SU-DHL-6 (cell line): ENCODE results near the gene TCEA3.

Experiments
- H2AFZ ChIP-seq: fragments of 200-600 bp; sonication (generic); 2 replicates; pipeline ENCODE4 v1.6.1; 2014; ENCODE audit warnings: low read depth, mild to moderate bottlenecking, moderate library complexity, mixed read lengths, antibody characterized with exemption, low read length; ENCODE audit not compliant: severe bottlenecking
- H3F3A ChIP-seq: fragments of 200-600 bp; shearing (Covaris generic); 2 replicates; pipeline ENCODE4 v1.6.0; 2016; ENCODE audit warnings: antibody characterized with exemption, mild to moderate bottlenecking; ENCODE audit not compliant: insufficient read depth
- H3K27ac ChIP-seq: fragments of 200-600 bp; sonication (generic); 2 replicates; pipeline ENCODE4 v1.5.1; 2016; ENCODE audit warnings: low read depth, mild to moderate bottlenecking, low read length, moderate library complexity, mixed read lengths
- H3K27me3 ChIP-seq: fragments of 200-600 bp; sonication (generic), shearing (Covaris generic); 2 replicates; pipeline ENCODE4 v1.6.0; 2014; ENCODE audit warnings: mild to moderate bottlenecking, low read length
- H3K36me3 ChIP-seq: fragments of 200-600 bp; sonication (generic); 2 replicates; pipeline ENCODE4 v1.6.1; 2014; ENCODE audit warnings: mild to moderate bottlenecking, low read length, mixed read lengths
- H3K4me2 ChIP-seq: fragments of 300-600, 200-600 bp; shearing (Covaris generic), sonication (generic); 2 replicates; pipeline ENCODE4 v1.6.0; 2014; ENCODE audit warnings: low read length, low read depth, mild to moderate bottlenecking; ENCODE audit not compliant: poor library complexity, severe bottlenecking
- H3K4me3 ChIP-seq: fragments of 200-600 bp; sonication (generic); 2 replicates; pipeline ENCODE4 v1.5.1; 2014; ENCODE audit warnings: antibody characterized with exemption, low read length, mild to moderate bottlenecking, mixed read lengths; ENCODE audit not compliant: insufficient read depth, poor library complexity, severe bottlenecking
- H3K79me2 ChIP-seq: fragments of 200-600 bp; sonication (generic); 2 replicates; pipeline ENCODE4 v1.6.1; 2014; ENCODE audit warnings: mild to moderate bottlenecking, low read length, moderate library complexity; ENCODE audit not compliant: insufficient read depth
- H3K9ac ChIP-seq: fragments of 200-600 bp; sonication (generic); 2 replicates; pipeline ENCODE4 v1.7.0; 2014; ENCODE audit warnings: mild to moderate bottlenecking, low read length
- H3K9me2 ChIP-seq: fragments of 200-600 bp; sonication (generic); replicated peaks from 2 replicates; pipeline ENCODE4 v1.6.1; 2014; ENCODE audit warnings: low read length; ENCODE audit not compliant: insufficient read depth
- H3K9me3 ChIP-seq: fragments of 200-600 bp; sonication (generic); 2 replicates; pipeline ENCODE4 v1.6.1; 2014; ENCODE audit warnings: low read length, mixed read lengths; ENCODE audit not compliant: insufficient read depth
- H4K20me1 ChIP-seq: fragments of 200-600 bp; sonication (generic); 2 replicates; pipeline ENCODE4 v1.6.1; 2014; ENCODE audit warnings: low read depth, mild to moderate bottlenecking, antibody characterized with exemption, low read length, moderate library complexity, mixed read lengths
- EZH2phosphoT487 ChIP-seq: fragments of 200-600 bp; sonication (generic), shearing (Covaris generic); conservative IDR thresholded peaks from 2 replicates; pipeline ENCODE4 v1.6.1; 2018; ENCODE audit warnings: mild to moderate bottlenecking, antibody characterized with exemption, low read length, moderate library complexity, mixed read lengths
- TF ChIP-seq, protein P1 (sequence below): fragments of 200-600 bp; sonication (generic); IDR thresholded peaks from one replicate; pipeline ENCODE4 v1.5.1; 2017; ENCODE audit warnings: antibody characterized with exemption, mild to moderate bottlenecking, low read length, moderate library complexity; ENCODE audit not compliant: insufficient read depth, poor library complexity, severe bottlenecking

TCEA3 gene

DNA sequence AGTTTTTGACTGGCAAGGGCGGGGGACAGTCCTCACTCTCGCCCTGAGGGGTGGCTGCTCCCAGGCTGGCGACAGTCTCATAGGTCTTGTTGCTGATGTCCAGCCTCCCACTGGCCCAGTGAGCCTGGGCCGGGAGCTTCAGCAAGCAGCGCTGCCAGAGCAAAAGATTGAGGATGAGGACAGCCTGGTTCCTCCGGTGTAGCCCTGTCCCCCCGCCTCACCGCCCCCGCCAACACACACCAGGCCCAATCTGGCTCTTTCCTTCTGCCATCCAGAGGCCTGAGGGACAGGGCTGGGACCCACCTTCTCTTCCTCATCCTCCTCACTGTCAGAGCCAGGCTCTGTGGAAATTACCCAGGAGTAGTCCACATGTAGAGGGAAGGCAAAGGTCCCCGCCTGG, 8.6 kb upstream of the TCEA3 start:
- no peaks in the 10 kb centered on the region for H4K20me1 ChIP-seq
- H3K9ac ChIP-seq: no peak overlapping the region
- no peak overlapping the region for H3K4me2 ChIP-seq
- H3K79me2 ChIP-seq: no peaks in the 10 kb centered on the region
- no peaks in the 10 kb centered on the region for H3K9me3 ChIP-seq
- H2AFZ ChIP-seq: no peak overlapping the region
- H3K27me3 ChIP-seq: no peaks in the 10 kb centered on the region
- no peak overlapping the region for H3K27ac ChIP-seq
- TF ChIP-seq, protein P1, sequence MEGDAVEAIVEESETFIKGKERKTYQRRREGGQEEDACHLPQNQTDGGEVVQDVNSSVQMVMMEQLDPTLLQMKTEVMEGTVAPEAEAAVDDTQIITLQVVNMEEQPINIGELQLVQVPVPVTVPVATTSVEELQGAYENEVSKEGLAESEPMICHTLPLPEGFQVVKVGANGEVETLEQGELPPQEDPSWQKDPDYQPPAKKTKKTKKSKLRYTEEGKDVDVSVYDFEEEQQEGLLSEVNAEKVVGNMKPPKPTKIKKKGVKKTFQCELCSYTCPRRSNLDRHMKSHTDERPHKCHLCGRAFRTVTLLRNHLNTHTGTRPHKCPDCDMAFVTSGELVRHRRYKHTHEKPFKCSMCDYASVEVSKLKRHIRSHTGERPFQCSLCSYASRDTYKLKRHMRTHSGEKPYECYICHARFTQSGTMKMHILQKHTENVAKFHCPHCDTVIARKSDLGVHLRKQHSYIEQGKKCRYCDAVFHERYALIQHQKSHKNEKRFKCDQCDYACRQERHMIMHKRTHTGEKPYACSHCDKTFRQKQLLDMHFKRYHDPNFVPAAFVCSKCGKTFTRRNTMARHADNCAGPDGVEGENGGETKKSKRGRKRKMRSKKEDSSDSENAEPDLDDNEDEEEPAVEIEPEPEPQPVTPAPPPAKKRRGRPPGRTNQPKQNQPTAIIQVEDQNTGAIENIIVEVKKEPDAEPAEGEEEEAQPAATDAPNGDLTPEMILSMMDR: no peak
- no peak for TF ChIP-seq EZH2phosphoT487
- no peaks in the 10 kb centered on the region for H3K9me2 ChIP-seq
- no peak overlapping the region for H3K4me3 ChIP-seq
- no peaks in the 10 kb centered on the region for H3K36me3 ChIP-seq
- no peaks in the 10 kb centered on the region for H3F3A ChIP-seq

GRCh38 chr1:23431431-23431830, 6.9 kb upstream of the TCEA3 start:
- H3K27ac ChIP-seq: no peak overlapping the region
- no peak overlapping the region for H2AFZ ChIP-seq
- H3K9me2 ChIP-seq: no peaks in the 10 kb centered on the region
- TF ChIP-seq, protein P1: no peak
- no peak for TF ChIP-seq EZH2phosphoT487
- no peaks in the 10 kb centered on the region for H3F3A ChIP-seq
- no peaks in the 10 kb centered on the region for H3K36me3 ChIP-seq
- H3K79me2 ChIP-seq: no peaks in the 10 kb centered on the region
- no peaks in the 10 kb centered on the region for H3K27me3 ChIP-seq
- H4K20me1 ChIP-seq: no peaks in the 10 kb centered on the region
- no peak overlapping the region for H3K4me2 ChIP-seq
- H3K4me3 ChIP-seq: no peak overlapping the region
- no peak overlapping the region for H3K9ac ChIP-seq
- no peaks in the 10 kb centered on the region for H3K9me3 ChIP-seq

DNA sequence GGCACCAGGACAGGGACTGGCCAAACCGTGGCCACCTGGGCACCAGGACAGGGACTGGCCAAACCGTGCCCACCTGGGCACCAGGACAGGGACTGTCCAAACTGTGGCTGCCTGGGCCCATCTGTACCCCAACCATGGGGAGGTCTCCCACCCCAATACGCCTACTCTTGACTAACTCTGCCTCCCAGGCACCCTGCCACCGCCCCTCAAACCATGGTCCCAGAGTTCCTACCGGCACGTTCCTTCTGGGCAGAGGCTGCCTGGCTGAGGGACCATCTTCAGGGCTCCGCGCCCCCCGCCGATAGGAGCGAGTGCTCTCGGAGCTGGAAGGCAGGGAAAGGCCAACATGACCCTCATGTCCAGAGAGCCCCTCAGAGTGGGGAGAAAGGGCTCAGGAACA, 6.3 kb upstream of the TCEA3 start:
- no peak overlapping the region for H2AFZ ChIP-seq
- H3K79me2 ChIP-seq: no peaks in the 10 kb centered on the region
- H3K9ac ChIP-seq: no peak overlapping the region
- no peak for TF ChIP-seq EZH2phosphoT487
- TF ChIP-seq, protein P1: no peak
- no peaks in the 10 kb centered on the region for H3K9me2 ChIP-seq
- no peaks in the 10 kb centered on the region for H3K36me3 ChIP-seq
- H3K9me3 ChIP-seq: no peaks in the 10 kb centered on the region
- H3K27me3 ChIP-seq: no peaks in the 10 kb centered on the region
- H3K4me2 ChIP-seq: no peak overlapping the region
- H3K4me3 ChIP-seq: no peak overlapping the region
- H3K27ac ChIP-seq: no peak overlapping the region
- H3F3A ChIP-seq: no peaks in the 10 kb centered on the region
- no peaks in the 10 kb centered on the region for H4K20me1 ChIP-seq
